Bronchial epithelial cell (primary cell): ENCODE measurements around the gene CERS1. TPM values are rescaled to one million over a fixed set of nuclear protein-coding genes. Genes with fewer than 3 reads are reported as not detected.
A peak's percentile ranks its signal among the peaks of the same experiment; 100 is the strongest.

Source experiments
- DNase-seq: peaks from one replicate; pipeline ENCODE4 v3.0.0-alpha.2; 2010; ENCODE audit warnings: low read depth
- FAIRE-seq: peaks from 2 replicates; lab custom pipeline; 2011; peaks lifted over from hg19 to GRCh38; lab: Jason Lieb, UNC
- H3K27me3 ChIP-seq: 2 replicates; pipeline ENCODE4 v1.5.1; 2011; ENCODE audit warnings: low read length; ENCODE audit not compliant: control insufficient read depth, insufficient read depth
- H3K36me3 ChIP-seq: 2 replicates; pipeline ENCODE4 v1.5.1; 2011; ENCODE audit warnings: low read length; ENCODE audit not compliant: control insufficient read depth, insufficient read depth
- H3K4me3 ChIP-seq: 2 replicates; pipeline ENCODE4 v1.5.1; 2011; ENCODE audit warnings: mild to moderate bottlenecking, low read depth, low read length, control low read depth
- CTCF ChIP-seq: IDR thresholded peaks from 2 replicates; pipeline ENCODE4 v1.5.1; 2011; ENCODE audit warnings: mild to moderate bottlenecking, moderate library complexity, low read length, control low read depth, inconsistent platforms; ENCODE audit not compliant: insufficient read depth, severe bottlenecking
- total RNA-seq: library from RNA; depleted of rRNA; stranded (reverse); fragments of >200 nt; gene quantifications from 2 replicates; pipeline ENCODE4 v1.2.1, GENCODE V29; 2014

Gene CERS1
- total RNA-seq, 1 donor from 2014 or later = 0.26 TPM

- no peaks in the 10 kb centered on the region for H3K27me3 ChIP-seq
- FAIRE-seq (no peak), DNase-seq (no peak)
- peaks cover 12% of the 10 kb centered on the region for H3K36me3 ChIP-seq
- peak; percentile 24 for TF ChIP-seq CTCF
- peak within 1 kb of the TSS; percentile 93 for H3K4me3 ChIP-seq
These were observed 45.0 kb upstream of the CERS1 start, which contains the start of gene HOMER3 for GRCh38 chr19:18940769-18941627. Gene HOMER3, minus strand, starts transcription at chr19:18941217. Its CDS starts 2,235 bp downstream, at chr19:18938982.

GRCh38 chr19:18939922-18940768 lies 44.2 kb upstream of the CERS1 start:
- peak; percentile 4 for TF ChIP-seq CTCF
- no peak for FAIRE-seq
- peaks cover 12% of the 10 kb centered on the region for H3K36me3 ChIP-seq
- peak; percentile 61 for DNase-seq
- peak overlapping the region; percentile 93 for H3K4me3 ChIP-seq
- no peaks in the 10 kb centered on the region for H3K27me3 ChIP-seq

GRCh38 chr19:18939163-18939562 lies 43.2 kb upstream of the CERS1 start:
- no peak for TF ChIP-seq CTCF
- no peaks in the 10 kb centered on the region for H3K27me3 ChIP-seq
- DNase-seq (no peak), FAIRE-seq (no peak)
- peaks cover 14% of the 10 kb centered on the region for H3K36me3 ChIP-seq
- peak overlapping the region; percentile 93 for H3K4me3 ChIP-seq

- no peak for FAIRE-seq
- TF ChIP-seq CTCF = no peak
- no peaks in the 10 kb centered on the region for H3K27me3 ChIP-seq
- H3K36me3 ChIP-seq = peaks cover 30% of the 10 kb centered on the region
- DNase-seq = no peak
- H3K4me3 ChIP-seq = no peak overlapping the region
These were observed 37.3 kb upstream of the CERS1 start for GRCh38 chr19:18933297-18933696.

- no peak overlapping the region for H3K4me3 ChIP-seq
- FAIRE-seq (no peak), DNase-seq (peak; percentile 58)
- no peak for TF ChIP-seq CTCF
- no peaks in the 10 kb centered on the region for H3K27me3 ChIP-seq
- H3K36me3 ChIP-seq = peaks cover 34% of the 10 kb centered on the region
These were observed 36.4 kb upstream of the CERS1 start for GRCh38 chr19:18932216-18932841.
